Measurements from ENCODE around the gene CTRB2.

The CTRB2 gene

DNA sequence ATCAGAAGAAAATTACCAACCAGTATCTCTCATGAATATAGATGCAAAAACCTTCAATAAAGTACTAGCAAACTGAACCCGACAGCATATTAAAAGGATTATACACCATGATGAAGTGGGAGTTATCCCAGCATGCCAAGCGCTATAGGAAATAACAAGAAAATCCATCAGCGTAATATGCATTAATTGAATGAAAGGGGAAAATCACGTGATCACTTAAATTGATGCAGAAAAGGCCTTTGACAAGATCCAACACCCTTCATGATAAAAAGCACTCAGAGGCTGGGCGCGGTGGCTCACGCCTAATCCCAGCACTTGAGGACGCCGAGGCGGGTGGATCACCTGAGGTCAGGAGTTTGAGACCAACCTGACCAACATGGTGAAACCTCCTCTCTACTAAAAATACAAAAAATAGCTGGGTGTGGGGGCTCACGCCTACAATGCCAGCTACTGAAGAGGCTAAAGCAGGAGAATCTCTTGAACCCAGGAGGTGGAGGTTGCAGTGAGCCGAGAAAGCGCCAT is 4.8 kb downstream of the CTRB2 start:
- TF ChIP-seq, protein P1, sequence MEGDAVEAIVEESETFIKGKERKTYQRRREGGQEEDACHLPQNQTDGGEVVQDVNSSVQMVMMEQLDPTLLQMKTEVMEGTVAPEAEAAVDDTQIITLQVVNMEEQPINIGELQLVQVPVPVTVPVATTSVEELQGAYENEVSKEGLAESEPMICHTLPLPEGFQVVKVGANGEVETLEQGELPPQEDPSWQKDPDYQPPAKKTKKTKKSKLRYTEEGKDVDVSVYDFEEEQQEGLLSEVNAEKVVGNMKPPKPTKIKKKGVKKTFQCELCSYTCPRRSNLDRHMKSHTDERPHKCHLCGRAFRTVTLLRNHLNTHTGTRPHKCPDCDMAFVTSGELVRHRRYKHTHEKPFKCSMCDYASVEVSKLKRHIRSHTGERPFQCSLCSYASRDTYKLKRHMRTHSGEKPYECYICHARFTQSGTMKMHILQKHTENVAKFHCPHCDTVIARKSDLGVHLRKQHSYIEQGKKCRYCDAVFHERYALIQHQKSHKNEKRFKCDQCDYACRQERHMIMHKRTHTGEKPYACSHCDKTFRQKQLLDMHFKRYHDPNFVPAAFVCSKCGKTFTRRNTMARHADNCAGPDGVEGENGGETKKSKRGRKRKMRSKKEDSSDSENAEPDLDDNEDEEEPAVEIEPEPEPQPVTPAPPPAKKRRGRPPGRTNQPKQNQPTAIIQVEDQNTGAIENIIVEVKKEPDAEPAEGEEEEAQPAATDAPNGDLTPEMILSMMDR (IDR thresholded peaks at IDR 0.05; ENCODE audit: low read length, missing control alignments) = no peak
- no peak overlapping the region for H3K4me3 ChIP-seq (replicated peaks; ENCODE audit: low read depth, low read length)
- DNase-seq (ENCODE audit: low read depth) = no peak

DNA sequence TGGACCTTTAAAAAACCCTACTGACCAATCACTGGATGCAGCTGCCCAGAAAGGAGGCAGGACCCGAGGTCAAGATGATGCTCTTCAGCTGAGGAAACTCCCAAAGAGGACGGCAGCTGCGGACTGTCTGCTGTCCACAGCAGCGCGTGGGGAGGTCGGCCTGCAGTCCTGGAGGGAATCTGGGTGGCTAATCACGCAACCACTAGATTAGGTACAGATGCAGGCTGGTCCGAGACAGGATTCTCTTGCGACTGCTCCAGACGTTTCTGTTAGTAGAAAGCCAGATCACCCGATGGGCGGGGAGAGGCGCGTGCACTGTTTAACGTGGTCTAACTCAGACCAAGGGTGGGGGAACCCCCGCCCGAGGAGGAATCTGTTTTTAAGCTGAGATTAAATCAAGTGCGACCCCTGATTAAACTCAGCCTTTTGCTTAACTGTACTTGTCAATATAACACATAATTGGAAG is 8.8 kb downstream of the CTRB2 start:
- TF ChIP-seq, protein P1 (IDR thresholded peaks at IDR 0.05; ENCODE audit: low read length, missing control alignments) = no peak
- DNase-seq (ENCODE audit: low read depth) = peak; percentile 69
- H3K4me3 ChIP-seq (replicated peaks; ENCODE audit: low read depth, low read length) = peak overlapping the region; percentile 40

DNA sequence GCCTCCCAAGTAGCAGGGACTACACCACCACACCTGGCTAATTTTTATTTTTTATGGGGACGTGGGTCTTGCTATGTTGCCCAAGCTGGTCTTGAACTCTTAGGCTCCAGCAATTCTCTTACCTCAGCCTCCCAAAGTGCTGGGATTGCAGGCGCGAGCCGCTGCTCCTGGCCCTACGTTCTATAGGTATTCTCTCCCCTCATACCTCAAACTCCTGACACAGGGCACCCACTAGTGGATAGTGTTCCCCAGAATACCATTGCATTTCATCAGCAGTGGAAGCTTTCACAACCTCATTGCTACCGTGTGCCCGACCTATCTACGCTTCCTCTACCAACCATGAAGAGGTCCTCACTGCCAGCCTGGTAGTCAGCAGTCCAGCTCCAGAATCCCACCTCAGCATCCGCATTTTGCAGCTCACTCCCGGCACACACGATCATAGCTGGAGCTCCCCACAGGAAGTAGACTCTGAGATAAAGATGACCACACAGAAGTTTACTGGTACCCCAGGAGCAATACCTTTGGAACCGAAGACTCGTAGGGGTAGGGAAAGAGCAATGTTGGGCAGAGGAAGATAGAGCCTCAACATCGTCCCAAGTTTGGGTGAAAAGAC is 9.3 kb downstream of the CTRB2 start:
- TF ChIP-seq, protein P1 (IDR thresholded peaks at IDR 0.05; ENCODE audit: low read length, missing control alignments) = no peak
- peak overlapping the region; percentile 40 for H3K4me3 ChIP-seq (replicated peaks; ENCODE audit: low read depth, low read length)

DNA sequence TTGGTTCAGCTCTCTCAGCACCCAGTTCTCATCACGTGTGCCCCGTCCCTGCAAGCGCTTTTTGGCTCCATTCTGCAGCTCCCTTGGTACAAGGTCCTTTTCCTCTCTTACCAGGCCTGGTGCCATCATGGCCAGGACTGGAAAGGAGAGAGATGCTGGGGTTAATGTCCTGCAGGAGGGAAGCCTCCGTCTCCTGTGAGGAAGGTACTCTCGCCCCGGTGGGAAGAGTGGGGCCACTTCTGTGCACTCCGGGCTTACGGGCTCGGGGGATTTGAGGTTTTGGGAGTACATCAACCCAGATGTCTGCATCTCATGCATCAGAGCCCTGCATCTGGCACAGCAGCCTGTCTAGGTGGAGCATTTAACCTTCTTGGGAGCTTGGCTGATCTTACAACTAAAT is 10.1 kb downstream of the CTRB2 start:
- DNase-seq (ENCODE audit: low read depth) = no peak
- TF ChIP-seq, protein P1 (IDR thresholded peaks at IDR 0.05; ENCODE audit: low read length, missing control alignments) = no peak
- H3K4me3 ChIP-seq (replicated peaks; ENCODE audit: low read depth, low read length) = no peak overlapping the region

More for the DNA sequence above, 9.3 kb downstream of the CTRB2 start:
- DNase-seq (ENCODE audit: low read depth) = peak; percentile 27

DNA sequence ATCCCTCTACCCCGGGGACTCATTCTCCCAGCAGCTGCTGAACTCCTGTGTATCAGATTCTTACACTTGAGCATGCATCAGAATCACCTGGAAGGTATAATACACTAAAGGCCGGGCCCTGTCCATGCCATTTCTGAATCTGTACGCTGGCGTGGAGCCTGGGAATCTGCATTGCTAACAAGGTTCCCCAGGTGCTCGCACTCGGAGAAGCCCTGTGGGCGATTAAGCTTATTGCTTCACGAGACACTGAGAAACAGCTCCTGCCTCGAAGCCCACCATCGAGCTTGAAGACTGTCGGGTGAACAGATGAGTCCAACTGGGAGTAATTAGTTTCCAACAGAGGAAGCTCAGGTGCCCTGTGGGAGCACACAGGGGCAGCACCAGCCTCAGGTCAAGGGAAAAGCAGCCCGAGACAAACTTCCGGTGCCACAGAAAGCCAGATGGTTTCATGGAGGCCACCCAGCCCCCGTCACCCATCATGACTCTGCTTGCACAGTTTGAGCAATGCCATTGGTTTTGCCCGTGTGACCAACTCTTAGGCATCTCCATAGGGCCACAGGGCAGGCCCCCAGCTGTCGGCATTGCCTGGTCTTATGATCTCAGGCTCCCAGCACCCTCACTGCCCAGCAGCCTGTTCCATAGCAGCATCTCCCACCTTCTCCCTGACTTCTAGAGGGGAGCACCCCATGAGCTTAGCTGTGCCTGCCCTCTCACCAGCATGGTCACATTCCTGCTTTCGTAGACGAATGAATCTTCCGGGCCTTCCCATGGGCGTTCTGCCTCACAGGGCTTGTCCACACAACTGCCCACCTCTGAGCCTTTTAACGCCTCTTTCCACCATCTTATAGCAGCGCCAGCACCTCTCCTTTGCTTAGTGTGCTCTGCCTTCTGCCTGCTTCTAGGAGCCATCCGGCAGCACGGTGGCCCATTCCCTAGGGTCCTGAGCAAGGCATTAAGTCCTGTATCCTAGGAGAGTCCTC is 10.9 kb downstream of the CTRB2 start:
- H3K4me3 ChIP-seq (replicated peaks; ENCODE audit: low read depth, low read length) = no peak overlapping the region
- TF ChIP-seq, protein P1 (IDR thresholded peaks at IDR 0.05; ENCODE audit: low read length, missing control alignments) = no peak
- DNase-seq (ENCODE audit: low read depth) = no peak

DNA sequence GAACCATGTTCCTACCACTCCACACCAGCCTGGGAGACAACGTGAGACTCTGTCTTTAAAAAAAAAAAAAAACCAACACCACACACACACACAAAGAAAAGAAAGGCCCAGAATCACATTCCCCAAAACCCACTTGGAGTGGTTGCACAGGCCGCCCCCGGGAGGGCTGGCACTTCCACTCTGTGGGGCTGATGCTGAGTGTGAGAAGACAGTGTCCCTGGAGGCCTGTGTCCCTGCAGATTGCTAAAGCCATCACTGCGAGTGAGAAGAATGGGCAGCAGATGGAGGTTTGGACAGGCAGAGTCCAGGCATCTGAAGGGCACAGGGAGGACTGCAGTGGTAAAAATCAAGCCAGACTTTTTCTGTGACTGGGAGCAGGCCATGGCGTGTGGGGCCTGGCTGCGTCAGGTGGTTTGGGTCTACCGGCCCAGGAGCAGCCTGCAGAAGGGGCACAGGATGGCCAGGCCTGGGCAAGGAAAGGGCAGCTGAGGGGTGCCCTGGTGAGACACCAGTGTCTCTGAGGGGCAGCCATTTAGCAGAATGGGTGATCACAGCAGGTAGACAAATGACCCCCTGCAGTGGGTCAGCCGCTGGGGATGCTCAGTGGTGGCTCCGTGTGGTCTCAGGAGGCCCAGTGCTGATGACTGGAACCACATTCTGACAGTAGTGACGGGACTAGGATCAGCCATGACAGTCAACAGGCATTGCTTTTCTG is 13.1 kb downstream of the CTRB2 start:
- no peak for DNase-seq (ENCODE audit: low read depth)
- no peak overlapping the region for H3K4me3 ChIP-seq (replicated peaks; ENCODE audit: low read depth, low read length)
- TF ChIP-seq, protein P1 (IDR thresholded peaks at IDR 0.05; ENCODE audit: low read length, missing control alignments) = no peak

All from fibroblast of pulmonary artery (primary cell).